IPS DF 6.9 (cell line): Measurements from ENCODE around the gene TAS1R2.

ENCODE experiments used
- DNase-seq: peaks from one replicate; pipeline ENCODE4 v3.0.0-alpha.2; 2013; ENCODE audit warnings: low read depth, low spot score
- H3K27ac ChIP-seq: one replicate; pipeline ENCODE4 v1.5.1; 2013; ENCODE audit warnings: low read length, control low read depth
- H3K27me3 ChIP-seq: 2 replicates; pipeline ENCODE4 v1.6.1; 2013; ENCODE audit warnings: mild to moderate bottlenecking, low read length; ENCODE audit not compliant: control insufficient read depth, insufficient read depth
- H3K36me3 ChIP-seq: 2 replicates; pipeline ENCODE4 v1.6.1; 2013; ENCODE audit warnings: low read length; ENCODE audit not compliant: control insufficient read depth, insufficient read depth
- H3K4me1 ChIP-seq: 2 replicates; pipeline ENCODE4 v1.6.1; 2013; ENCODE audit warnings: low read length; ENCODE audit not compliant: control insufficient read depth, insufficient read depth
- H3K4me3 ChIP-seq: 2 replicates; pipeline ENCODE4 v1.5.1; 2013; ENCODE audit warnings: mild to moderate bottlenecking, low read length
- H3K9me3 ChIP-seq: 2 replicates; pipeline ENCODE4 v1.6.1; 2013; ENCODE audit warnings: low read length, inconsistent platforms; ENCODE audit not compliant: control insufficient read depth, insufficient read depth
- WGBS: extraction: QIAGEN DNeasy Blood & Tissue Kit; methylation state at CpG from one replicate; pipeline ENCODE4 v1.1.7; 2013; ENCODE audit warnings: mixed read lengths, missing lambda C conversion rate; ENCODE audit not compliant: insufficient read length, insufficient coverage; 5-methylcytosine and 5-hydroxymethylcytosine counted together

The TAS1R2 gene

GRCh38 chr1:18884419-18884717, 24.9 kb upstream of the TAS1R2 start:
- no peak for DNase-seq
- no peak overlapping the region for H3K4me3 ChIP-seq
- peaks cover 4% of the 10 kb centered on the region; the same call in 1 of the 2 replicates for H3K36me3 ChIP-seq
- WGBS: no CpG with 5 or more reads among the region's 4 CpGs
- no peak overlapping the region for H3K27ac ChIP-seq
- H3K4me1 ChIP-seq: peaks cover 3% of the 10 kb centered on the region; the same call in 1 of the 2 replicates
- no peaks in the 10 kb centered on the region for H3K9me3 ChIP-seq
- H3K27me3 ChIP-seq: no peaks in the 10 kb centered on the region

GRCh38 chr1:18883636-18884418, 24.4 kb upstream of the TAS1R2 start:
- no peak for DNase-seq
- Histone ChIP-seq H3K36me3 (peaks cover 4% of the 10 kb centered on the region; the same call in 1 of the 2 replicates), H3K27me3 (no peaks in the 10 kb centered on the region), H3K4me3 (no peak overlapping the region), H3K4me1 (peaks cover 3% of the 10 kb centered on the region; the same call in 1 of the 2 replicates), H3K9me3 (no peaks in the 10 kb centered on the region), H3K27ac (no peak overlapping the region)
- WGBS: no CpG with 5 or more reads among the region's 14 CpGs

GRCh38 chr1:18883079-18883478, 23.6 kb upstream of the TAS1R2 start:
- Histone ChIP-seq H3K4me1 (peaks cover 3% of the 10 kb centered on the region; the same call in 1 of the 2 replicates), H3K4me3 (no peak overlapping the region), H3K27me3 (no peaks in the 10 kb centered on the region), H3K36me3 (peaks cover 4% of the 10 kb centered on the region; the same call in 1 of the 2 replicates), H3K9me3 (no peaks in the 10 kb centered on the region), H3K27ac (no peak overlapping the region)
- no CpG with 5 or more reads among the region's 23 CpGs for WGBS
- no peak for DNase-seq

- no CpG with 5 or more reads among the region's 8 CpGs for WGBS
- Histone ChIP-seq H3K9me3 (no peaks in the 10 kb centered on the region), H3K27me3 (no peaks in the 10 kb centered on the region), H3K27ac (no peak overlapping the region), H3K4me1 (peaks cover 3% of the 10 kb centered on the region; the same call in 1 of the 2 replicates), H3K4me3 (no peak overlapping the region), H3K36me3 (peaks cover 4% of the 10 kb centered on the region; the same call in 1 of the 2 replicates)
- no peak for DNase-seq
These were observed 23.0 kb upstream of the TAS1R2 start for GRCh38 chr1:18882486-18882885.

- Histone ChIP-seq H3K36me3 (peaks cover 4% of the 10 kb centered on the region; the same call in 1 of the 2 replicates), H3K4me3 (no peak overlapping the region), H3K9me3 (no peaks in the 10 kb centered on the region), H3K4me1 (peaks cover 3% of the 10 kb centered on the region; the same call in 1 of the 2 replicates), H3K27me3 (no peaks in the 10 kb centered on the region), H3K27ac (no peak overlapping the region)
- DNase-seq: no peak
- no CpG with 5 or more reads among the region's 24 CpGs for WGBS
These were observed 22.4 kb upstream of the TAS1R2 start for GRCh38 chr1:18881642-18882431.

DNA sequence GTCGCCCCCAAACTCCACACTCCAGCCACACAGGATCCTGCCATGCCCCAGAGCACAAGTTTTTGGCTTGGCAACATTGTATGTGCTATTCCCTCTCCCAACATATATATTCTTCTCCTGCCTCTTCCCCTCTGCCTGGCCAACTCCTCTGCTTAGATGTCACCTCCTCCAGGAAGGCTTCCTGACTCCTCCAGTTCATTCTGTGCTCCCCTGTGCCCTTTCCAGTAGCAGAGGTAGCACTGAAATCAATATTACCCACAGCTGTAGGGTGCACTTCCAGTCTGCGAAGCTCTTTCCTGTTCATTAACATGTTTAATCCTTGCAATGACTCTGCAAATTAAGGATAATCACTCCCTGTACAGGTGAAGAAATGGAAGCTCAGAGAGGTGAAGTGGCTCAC, 21.7 kb upstream of the TAS1R2 start:
- Histone ChIP-seq H3K4me3 (no peak overlapping the region), H3K27me3 (no peaks in the 10 kb centered on the region), H3K9me3 (no peaks in the 10 kb centered on the region), H3K4me1 (peaks cover 3% of the 10 kb centered on the region; the same call in 1 of the 2 replicates), H3K27ac (no peak overlapping the region), H3K36me3 (peaks cover 4% of the 10 kb centered on the region; the same call in 1 of the 2 replicates)
- no peak for DNase-seq
- no CpG with 5 or more reads among the region's 2 CpGs for WGBS

DNA sequence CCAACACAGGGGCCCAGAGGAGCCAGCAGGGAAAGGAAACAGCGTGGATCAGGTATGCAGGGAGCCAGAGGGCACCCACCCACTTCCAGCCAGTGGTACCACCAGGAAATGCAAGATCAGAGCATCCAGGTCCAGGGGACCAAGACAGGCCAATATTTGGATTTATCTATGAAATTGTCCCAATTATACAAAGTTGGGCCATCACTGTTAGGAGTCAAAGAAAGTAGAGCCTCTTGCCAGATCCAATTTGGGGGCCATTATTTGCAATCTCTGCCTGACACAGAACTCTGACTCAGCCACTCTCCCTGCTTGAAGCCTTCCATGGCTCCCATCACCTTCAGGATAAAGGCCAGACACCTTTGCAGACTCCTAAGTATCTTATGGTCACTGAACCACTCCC, 21.1 kb upstream of the TAS1R2 start:
- Histone ChIP-seq H3K36me3 (peaks cover 4% of the 10 kb centered on the region; the same call in 1 of the 2 replicates), H3K4me3 (no peak overlapping the region), H3K9me3 (no peaks in the 10 kb centered on the region), H3K4me1 (peaks cover 3% of the 10 kb centered on the region; the same call in 1 of the 2 replicates), H3K27me3 (no peaks in the 10 kb centered on the region), H3K27ac (no peak overlapping the region)
- WGBS: no CpG with 5 or more reads among the region's 1 CpG
- no peak for DNase-seq

- H3K36me3 ChIP-seq: peaks cover 4% of the 10 kb centered on the region; the same call in 1 of the 2 replicates
- H3K4me1 ChIP-seq: peaks cover 3% of the 10 kb centered on the region; the same call in 1 of the 2 replicates
- H3K9me3 ChIP-seq: no peaks in the 10 kb centered on the region
- DNase-seq: no peak
- no peak overlapping the region for H3K4me3 ChIP-seq
- WGBS: no CpG with 5 or more reads among the region's 21 CpGs
- H3K27me3 ChIP-seq: no peaks in the 10 kb centered on the region
- no peak overlapping the region for H3K27ac ChIP-seq
These were observed 20.4 kb upstream of the TAS1R2 start for GRCh38 chr1:18879791-18880309.

DNA sequence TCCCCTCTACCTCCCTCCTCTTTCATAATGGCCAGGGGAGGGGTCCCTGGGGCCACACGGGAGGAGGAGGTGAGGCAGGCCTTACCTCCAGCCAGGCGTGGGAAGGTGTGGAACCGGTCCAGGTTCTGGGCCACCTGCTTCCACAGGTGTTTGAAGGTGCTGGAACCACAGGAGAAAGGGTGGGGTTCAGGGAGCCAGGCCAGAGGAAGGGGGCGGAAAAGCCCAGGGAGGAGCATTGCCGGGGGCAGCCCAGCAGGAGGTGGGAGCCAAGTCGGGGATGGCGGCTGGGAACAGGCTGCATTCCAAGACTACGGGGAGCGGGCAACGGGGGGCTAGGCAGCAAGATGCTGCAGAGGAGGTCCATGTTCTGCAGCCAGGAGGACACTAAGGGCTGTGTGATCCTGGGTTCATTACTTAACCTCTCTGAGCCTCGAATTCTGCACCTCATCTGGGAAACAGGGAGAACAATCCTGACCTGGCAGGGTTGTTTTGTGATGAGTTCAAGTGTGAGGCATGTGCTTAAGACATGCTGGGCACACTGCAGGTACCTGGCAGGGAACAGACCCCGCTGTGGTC, 19.8 kb upstream of the TAS1R2 start:
- Histone ChIP-seq H3K4me3 (no peak overlapping the region), H3K27ac (no peak overlapping the region), H3K4me1 (peaks cover 3% of the 10 kb centered on the region; the same call in 1 of the 2 replicates), H3K9me3 (no peaks in the 10 kb centered on the region), H3K36me3 (peaks cover 4% of the 10 kb centered on the region; the same call in 1 of the 2 replicates), H3K27me3 (no peaks in the 10 kb centered on the region)
- DNase-seq: no peak
- no CpG with 5 or more reads among the region's 12 CpGs for WGBS
